Vagina (tissue), 2 donors: ENCODE measurements around the gene CD177.

Experiments used
- CTCF ChIP-seq, 3 experiments: fragments of 450-650 bp in 2 of 3; fragments of 200-600 bp in 1 of 3; sonication (generic) in 1 of 3; IDR thresholded peaks; one replicate each; pipeline ENCODE4 v1.5.1; 2017 to 2019; ENCODE audit warnings: antibody characterized with exemption in 3 of 3, mild to moderate bottlenecking in 2 of 3, moderate library complexity in 2 of 3
- POLR2A ChIP-seq, 2 donors: fragments of 450-650 bp; IDR thresholded peaks; one replicate each; pipeline ENCODE4 v1.6.1; 2017; ENCODE audit warnings: antibody characterized with exemption in 2 of 2, mild to moderate bottlenecking in 2 of 2, moderate library complexity in 2 of 2

- TF ChIP-seq CTCF (IDR thresholded peaks at IDR 0.05) (no peak), POLR2A (IDR thresholded peaks at IDR 0.05) (no peak)
Measured at GRCh38 chr19:43372462-43372861, 19.0 kb downstream of the CD177 start.
